Liver (tissue), 9 donors: Measurements from ENCODE around the gene OSGEP. TPM values are rescaled to one million over a fixed set of nuclear protein-coding genes. Genes with fewer than 3 reads are reported as not detected.
A peak's percentile ranks its signal among the peaks of the same experiment; 100 is the strongest.

Experiments
- DNase-seq: peaks from one replicate; pipeline ENCODE4 v3.0.0-alpha.2; 2017; ENCODE audit warnings: low spot score
- H3K27ac ChIP-seq, 2 donors: one replicate each; pipeline ENCODE4 v1.7.0; 2013; ENCODE audit warnings: inconsistent platforms in 2 of 2, low read length in 2 of 2, control low read depth in 1 of 2, low read depth in 1 of 2, mild to moderate bottlenecking in 1 of 2
- H3K27me3 ChIP-seq, 4 donors: one replicate each; pipeline versions ENCODE4 v1.6.1 to v1.7.0; 2013; ENCODE audit warnings: low read length in 3 of 4, inconsistent platforms in 1 of 4, mild to moderate bottlenecking in 1 of 4, moderate library complexity in 1 of 4; ENCODE audit not compliant: control insufficient read depth in 4 of 4, insufficient read depth in 4 of 4
- H3K36me3 ChIP-seq, 4 donors: one replicate each; pipeline versions ENCODE4 v1.6.1 to v1.7.0; 2013; ENCODE audit warnings: low read length in 3 of 4, mild to moderate bottlenecking in 3 of 4, low read depth in 1 of 4, moderate library complexity in 1 of 4; ENCODE audit not compliant: control insufficient read depth in 4 of 4, insufficient read depth in 3 of 4
- H3K4me1 ChIP-seq, 4 donors: one replicate each; pipeline versions ENCODE4 v1.6.1 to v1.7.0; 2013; ENCODE audit warnings: low read length in 3 of 4, mild to moderate bottlenecking in 3 of 4, moderate library complexity in 1 of 4; ENCODE audit not compliant: control insufficient read depth in 4 of 4, insufficient read depth in 4 of 4
- H3K4me3 ChIP-seq, 3 donors: one replicate each; pipeline versions ENCODE4 v1.6.1 to v1.7.0; 2013; ENCODE audit warnings: low read length in 3 of 3, control low read depth in 1 of 3, low read depth in 1 of 3, mild to moderate bottlenecking in 1 of 3
- H3K9ac ChIP-seq, 2 donors: one replicate each; pipeline ENCODE4 v1.7.0; 2013; ENCODE audit warnings: low read length in 2 of 2, mild to moderate bottlenecking in 2 of 2, moderate library complexity in 2 of 2, control low read depth in 1 of 2, low read depth in 1 of 2
- H3K9me3 ChIP-seq, 4 donors: one replicate each; pipeline versions ENCODE4 v1.6.1 to v1.7.0; 2013; ENCODE audit warnings: low read length in 3 of 4; ENCODE audit not compliant: control insufficient read depth in 4 of 4
- CTCF ChIP-seq: fragments of 150-350 bp; IDR thresholded peaks from 2 replicates; pipeline ENCODE4 v1.5.1; 2017; ENCODE audit warnings: improper control_type of control experiment, low read depth, low read length; ENCODE audit not compliant: missing input control
- EGR1 ChIP-seq, 2 donors: IDR thresholded peaks; 2 replicates each; pipeline ENCODE4 v1.6.1; 2016 to 2018; ENCODE audit warnings: antibody characterized with exemption in 2 of 2, low read depth in 2 of 2
- FOXA1 ChIP-seq: IDR thresholded peaks from 2 replicates; pipeline ENCODE4 v1.6.1; 2016; ENCODE audit warnings: antibody characterized with exemption
- FOXA2 ChIP-seq: IDR thresholded peaks from 2 replicates; pipeline ENCODE4 v1.6.1; 2016; ENCODE audit warnings: antibody characterized with exemption
- GABPA ChIP-seq, 2 donors: IDR thresholded peaks in 1 of 2; conservative IDR thresholded peaks in 1 of 2; 2 replicates each; pipeline ENCODE4 v1.6.1; 2016; ENCODE audit warnings: antibody characterized with exemption in 2 of 2, mild to moderate bottlenecking in 1 of 2, moderate library complexity in 1 of 2
- HNF4A ChIP-seq, 2 donors: conservative IDR thresholded peaks; 2 replicates each; pipeline ENCODE4 v1.6.1; 2016; ENCODE audit warnings: antibody characterized with exemption in 2 of 2, mild to moderate bottlenecking in 2 of 2
- HNF4G ChIP-seq: IDR thresholded peaks from 2 replicates; pipeline ENCODE4 v1.6.1; 2016; ENCODE audit warnings: antibody characterized with exemption
- JUND ChIP-seq, 2 donors: IDR thresholded peaks; 2 replicates each; pipeline ENCODE4 v1.6.1; 2016; ENCODE audit warnings: antibody characterized with exemption in 2 of 2
- NR2F2 ChIP-seq: IDR thresholded peaks from 2 replicates; pipeline ENCODE4 v1.6.1; 2016; ENCODE audit warnings: antibody characterized with exemption
- RAD21 ChIP-seq, 2 donors: IDR thresholded peaks; 2 replicates each; pipeline ENCODE4 v1.6.1; 2016; ENCODE audit warnings: antibody characterized with exemption in 2 of 2, mild to moderate bottlenecking in 2 of 2
- REST ChIP-seq: IDR thresholded peaks from 2 replicates; pipeline ENCODE4 v1.6.1; 2016; ENCODE audit warnings: antibody characterized with exemption, mild to moderate bottlenecking
- RXRA ChIP-seq, 2 donors: IDR thresholded peaks; 2 replicates each; pipeline ENCODE4 v1.6.1; 2017 to 2018; ENCODE audit warnings: antibody characterized with exemption in 2 of 2, mild to moderate bottlenecking in 1 of 2
- SP1 ChIP-seq: IDR thresholded peaks from 2 replicates; pipeline ENCODE4 v1.6.1; 2018; ENCODE audit warnings: antibody characterized with exemption, mild to moderate bottlenecking
- TAF1 ChIP-seq: conservative IDR thresholded peaks from 2 replicates; pipeline ENCODE4 v1.6.1; 2016; ENCODE audit warnings: antibody characterized with exemption, mild to moderate bottlenecking
- YY1 ChIP-seq: IDR thresholded peaks from 2 replicates; pipeline ENCODE4 v1.6.1; 2016; ENCODE audit warnings: antibody characterized with exemption, mild to moderate bottlenecking
- ZBTB33 ChIP-seq: IDR thresholded peaks from 2 replicates; pipeline ENCODE4 v1.6.1; 2016; ENCODE audit warnings: antibody characterized with exemption
- WGBS: extraction: QIAGEN DNeasy Blood & Tissue Kit; methylation state at CpG from one replicate; pipeline ENCODE4 v1.1.7; 2013; 5-methylcytosine and 5-hydroxymethylcytosine counted together
- polyA plus RNA-seq, 2 donors: library from polyadenylated mRNA; stranded (reverse) in 1 of 2; unstranded in 1 of 2; fragments of 200-250 nt in 1 of 2; fragments of >200 nt in 1 of 2; fragmentation: Nextera tagmentation in 1 of 2; extraction: Ambion mirVana in 1 of 2; gene quantifications; one replicate each; pipeline versions ENCODE4 v1.2.1 to v1.2.3, GENCODE V29; 2013 to 2015
- total RNA-seq, 2 donors: library from RNA; depleted of rRNA; stranded (reverse); fragments of >200 nt; gene quantifications; one replicate each; pipeline ENCODE4 v1.2.3, GENCODE V29; 2014
- TF ChIP-seq, protein P1 (sequence below): IDR thresholded peaks from 2 replicates; pipeline ENCODE4 v1.6.1; 2016; ENCODE audit warnings: antibody characterized with exemption
- TF ChIP-seq, protein P2 (sequence below): IDR thresholded peaks from 2 replicates; pipeline ENCODE4 v1.6.1; 2016; ENCODE audit warnings: antibody characterized with exemption
- donor health status: healthy.
- donor health status: healthy.
- donor health status: healthy.
- donor health status: healthy.
- donor health status: healthy.

The OSGEP gene
- total and polyA plus RNA-seq, 4 donors: 18.1 to 39.0 (median 24.8) TPM

- no peaks in the 10 kb centered on the region for H3K27me3 ChIP-seq
- no peaks in the 10 kb centered on the region for H3K9me3 ChIP-seq
- no peak overlapping the region for H3K9ac ChIP-seq
- TF ChIP-seq SP1 (no peak), NR2F2 (no peak), GABPA (IDR thresholded peaks at IDR 0.05 in 1 of 2, conservative IDR thresholded peaks at IDR 0.05 in 1 of 2) (no peak), FOXA1 (no peak), FOXA2 (no peak), EGR1 (IDR thresholded peaks at IDR 0.05; ENCODE audit: low read depth in 2 of 2) (no peak), YY1 (no peak), TAF1 (no peak), JUND (IDR thresholded peaks at IDR 0.05) (no peak), RAD21 (IDR thresholded peaks at IDR 0.05) (no peak), HNF4G (no peak), HNF4A (conservative IDR thresholded peaks at IDR 0.05) (no peak), RXRA (IDR thresholded peaks at IDR 0.05) (no peak), ZBTB33 (no peak), REST (no peak), CTCF (no peak)
- TF ChIP-seq, protein P1, sequence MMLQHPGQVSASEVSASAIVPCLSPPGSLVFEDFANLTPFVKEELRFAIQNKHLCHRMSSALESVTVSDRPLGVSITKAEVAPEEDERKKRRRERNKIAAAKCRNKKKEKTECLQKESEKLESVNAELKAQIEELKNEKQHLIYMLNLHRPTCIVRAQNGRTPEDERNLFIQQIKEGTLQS: no peak
- TF ChIP-seq, protein P2, sequence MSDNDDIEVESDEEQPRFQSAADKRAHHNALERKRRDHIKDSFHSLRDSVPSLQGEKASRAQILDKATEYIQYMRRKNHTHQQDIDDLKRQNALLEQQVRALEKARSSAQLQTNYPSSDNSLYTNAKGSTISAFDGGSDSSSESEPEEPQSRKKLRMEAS: no peak
- H3K4me3 ChIP-seq: no peak overlapping the region
- H3K27ac ChIP-seq: peak overlapping the region in 1 of 2 donors; percentile 23
- H3K4me1 ChIP-seq: peaks cover 3 to 24% (median 17%) of the 10 kb centered on the region in 4 donors
- 43% methylated on average over 1 of the region's 1 CpG for WGBS
- no peak for DNase-seq
- peaks cover 3 to 36% (median 31%) of the 10 kb centered on the region in 4 donors for H3K36me3 ChIP-seq
Measured at GRCh38 chr14:20477211-20477876, 22.7 kb upstream of the OSGEP start.
